GM10248 (cell line): ENCODE results near the gene MAP4.

Experiments used
- CTCF ChIA-PET: fragments of 300-600 bp; sonication (Branson Sonifier 250); formaldehyde crosslinking; extraction: SDS; loops from one replicate; lab custom pipeline; 2021; ENCODE audit warnings: antibody characterized with exemption; lab: Yijun Ruan, JAX
- POLR2A ChIA-PET: fragments of 350-650 bp; sonication (Branson Sonifier 250); formaldehyde crosslinking; extraction: SDS; loops from one replicate; lab custom pipeline; 2020; ENCODE audit warnings: antibody characterized with exemption; lab: Yijun Ruan, JAX
- DNase-seq: peaks from one replicate; pipeline ENCODE4 v3.0.0; 2012; ENCODE audit errors: extremely low spot score
- CTCF ChIP-seq: IDR thresholded peaks from 2 replicates; pipeline ENCODE4 v1.5.1; 2012; ENCODE audit warnings: mild to moderate bottlenecking, low read depth; ENCODE audit errors: extremely low read depth, missing control alignments, control extremely low read depth

Gene MAP4

DNA sequence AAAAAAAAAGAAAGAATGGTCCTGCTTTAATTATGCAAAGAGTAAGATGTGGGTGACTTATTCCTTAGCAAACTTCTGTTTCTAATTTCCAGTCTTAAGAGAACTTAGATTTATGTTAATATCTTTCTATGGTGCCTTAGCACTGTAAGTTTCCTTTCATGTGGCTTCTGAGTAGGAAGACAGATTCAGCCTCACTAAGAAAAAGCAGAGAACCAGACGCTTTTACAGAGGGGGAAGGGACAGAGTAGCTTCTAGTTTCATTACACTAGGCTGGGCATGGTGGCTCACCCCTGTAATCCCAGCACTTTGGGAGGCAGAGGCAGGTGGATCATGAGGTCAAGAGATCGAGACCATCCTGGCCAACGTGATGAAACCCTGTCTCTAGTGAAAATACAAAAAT, 118.3 kb downstream of the MAP4 start:
- no peak for TF ChIP-seq CTCF
- ChIA-PET CTCF (interaction anchor here (1.6 kb wide), 1 partner anchor 254 kb away, joined by 4 read pairs; no protein-coding TSS in a partner anchor), POLR2A (no interaction called here)
- no peak for DNase-seq

DNA sequence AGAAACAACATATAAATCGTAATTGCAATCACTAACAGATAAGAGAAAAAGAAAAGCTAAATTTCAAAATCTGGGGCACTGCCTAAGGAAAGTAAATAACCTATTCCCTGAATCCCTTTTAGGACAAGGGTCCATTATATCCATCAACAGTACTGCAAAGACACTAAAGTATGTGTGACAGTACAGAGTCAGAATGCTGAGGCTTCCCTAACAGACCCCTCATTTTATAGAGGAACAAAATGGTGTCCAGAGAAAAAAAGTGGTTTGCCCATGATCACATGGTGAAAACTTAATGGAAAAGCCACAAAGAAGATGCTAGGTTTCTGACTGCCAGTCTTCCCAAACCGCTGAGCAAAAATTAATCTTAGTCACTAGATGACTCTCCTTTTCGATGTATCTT, 119.5 kb downstream of the MAP4 start:
- CTCF ChIA-PET = no interaction called here
- no peak for DNase-seq
- POLR2A ChIA-PET = no interaction called here

GRCh38 chr3:47895241-47895640, 121.0 kb downstream of the MAP4 start:
- no peak for DNase-seq
- ChIA-PET POLR2A (no interaction called here), CTCF (interaction anchor here (1.1 kb wide), 1 partner anchor 33 kb away, joined by 4 read pairs; no protein-coding TSS in a partner anchor)

More for the DNA sequence above, 119.5 kb downstream of the MAP4 start:
- no peak for TF ChIP-seq CTCF

DNA sequence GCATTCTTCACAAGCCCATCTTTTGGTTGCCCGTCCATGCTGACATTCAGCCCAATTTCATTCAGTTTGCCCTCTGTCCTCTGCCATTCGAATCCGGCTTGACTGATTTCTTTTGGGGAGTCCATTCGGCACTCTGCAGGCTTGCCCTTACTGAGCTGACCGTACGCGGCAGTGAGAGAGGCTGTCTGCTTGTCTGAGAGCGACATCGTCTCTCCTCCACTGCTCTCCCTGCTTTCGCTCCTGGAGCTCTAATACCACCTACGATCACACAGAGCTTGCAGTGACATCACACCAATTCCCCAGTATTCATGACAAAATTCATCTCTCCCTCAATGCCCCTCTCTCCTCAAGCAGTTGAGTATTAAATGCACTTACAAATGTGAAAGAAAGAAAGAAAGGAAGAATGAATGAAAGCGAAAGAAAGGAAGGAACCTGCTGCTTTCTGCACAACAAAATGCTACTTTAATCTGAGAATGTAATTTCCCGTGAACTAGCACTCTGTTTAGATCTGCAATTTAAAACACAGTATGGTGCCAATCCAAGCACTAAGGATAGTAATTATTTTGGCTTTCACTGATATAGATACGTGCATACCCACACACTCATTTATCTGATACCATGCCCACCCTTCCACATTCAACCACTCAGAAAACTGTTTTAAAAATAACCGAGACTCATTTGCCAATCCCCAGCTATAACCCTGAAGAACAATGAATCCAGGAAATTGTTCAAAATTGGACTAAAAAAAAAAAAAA, 123.8 kb downstream of the MAP4 start:
- DNase-seq = no peak
- ChIA-PET CTCF (interaction anchor here (1.7 to 3.1 kb wide), 4 partner anchors 8 to 97 kb away, joined by 6 to 10 read pairs (median 7); no protein-coding TSS in a partner anchor), POLR2A (interaction anchor here (0.6 kb wide), 1 partner anchor 133 kb away, joined by 10 read pairs; no protein-coding TSS in a partner anchor)
- no peak for TF ChIP-seq CTCF

More at GRCh38 chr3:47895241-47895640, 121.0 kb downstream of the MAP4 start:
- TF ChIP-seq CTCF = no peak

- no peak for TF ChIP-seq CTCF
- DNase-seq = no peak
- CTCF ChIA-PET = interaction anchor here (1.9 to 3.1 kb wide), 3 partner anchors 9 to 11 kb away, joined by 6 to 10 read pairs (median 6); no protein-coding TSS in a partner anchor
- POLR2A ChIA-PET = no interaction called here
Observed at GRCh38 chr3:47891613-47892005, 124.6 kb downstream of the MAP4 start.

- ChIA-PET CTCF (interaction anchor here (0.9 to 3.1 kb wide), 8 partner anchors 9 to 266 kb away, joined by 3 to 10 read pairs (median 4); no protein-coding TSS in a partner anchor), POLR2A (interaction anchor here (0.5 kb wide), 1 partner anchor 126 kb away, joined by 3 read pairs; no protein-coding TSS in a partner anchor)
Observed at GRCh38 chr3:47890828-47891612, 125.2 kb downstream of the MAP4 start.

More at GRCh38 chr3:47890828-47891612, 125.2 kb downstream of the MAP4 start:
- no peak for DNase-seq
- TF ChIP-seq CTCF = no peak
